GM18907 (cell line): Measurements from ENCODE around the gene DCDC2C.

Experiments used
- ATAC-seq: cut with Tn5 transposase; IDR thresholded peaks from one replicate; pipeline ENCODE4 v1.9.1; 2021; ENCODE audit warnings: mild to moderate bottlenecking, moderate library complexity; ENCODE audit not compliant: unreplicated experiment

Gene DCDC2C

GRCh38 chr2:3742743-3743508 is 39.6 kb downstream of the DCDC2C start:
- ATAC-seq, result no peak

- ATAC-seq, result no peak
Measured at GRCh38 chr2:3743951-3744555, 40.7 kb downstream of the DCDC2C start.

- no peak for ATAC-seq
Measured at GRCh38 chr2:3745920-3746319, 42.5 kb downstream of the DCDC2C start.

DNA sequence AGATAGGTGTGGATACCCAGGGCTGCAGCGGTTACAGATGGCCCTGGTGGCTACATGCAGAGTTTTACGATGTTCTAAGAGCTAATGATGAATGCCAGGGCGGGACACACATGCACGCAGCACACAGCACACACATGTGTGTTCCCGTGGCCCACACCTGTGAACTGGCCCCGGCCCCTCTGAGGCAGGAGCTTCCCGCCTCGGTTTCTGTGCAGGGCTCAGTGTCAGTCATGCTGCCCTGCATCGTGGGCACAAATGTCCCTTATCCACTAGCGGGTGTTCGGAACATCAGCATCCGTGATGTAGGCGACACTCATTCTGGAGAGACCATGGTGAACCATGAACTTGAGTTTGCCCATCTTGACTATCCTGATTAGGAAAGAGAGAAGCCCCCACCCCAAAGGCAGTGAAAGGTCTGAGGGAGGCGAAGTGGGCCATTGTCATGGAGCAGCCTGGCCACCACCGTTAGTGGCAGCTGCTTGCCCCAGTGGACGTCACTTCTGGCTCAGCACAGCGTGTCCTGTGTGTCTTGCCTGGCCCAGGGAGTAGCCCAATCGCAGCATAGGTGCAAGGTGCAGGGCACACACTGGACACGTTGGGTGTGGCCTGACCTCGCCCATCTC is 43.8 kb downstream of the DCDC2C start:
- ATAC-seq, result no peak

DNA sequence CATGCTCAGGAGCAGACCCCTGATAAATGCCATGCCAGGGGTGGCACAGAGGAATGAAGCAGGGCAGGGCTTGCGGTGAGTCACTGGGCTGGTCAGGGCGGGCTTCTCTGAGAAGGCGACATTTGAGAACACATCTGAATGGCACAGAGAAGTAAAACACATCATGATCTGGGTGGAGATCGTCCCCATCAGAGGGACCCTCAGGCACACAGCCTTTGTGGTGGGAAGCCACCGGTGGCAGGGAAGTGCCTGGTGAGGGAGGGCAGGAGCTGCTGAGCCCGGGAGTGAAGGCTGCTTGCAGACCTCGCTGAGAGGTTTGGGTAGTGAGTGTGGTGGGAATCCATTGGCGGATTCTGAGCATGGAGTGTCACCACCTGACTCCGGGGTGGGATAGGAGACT is 44.5 kb downstream of the DCDC2C start:
- no peak for ATAC-seq

DNA sequence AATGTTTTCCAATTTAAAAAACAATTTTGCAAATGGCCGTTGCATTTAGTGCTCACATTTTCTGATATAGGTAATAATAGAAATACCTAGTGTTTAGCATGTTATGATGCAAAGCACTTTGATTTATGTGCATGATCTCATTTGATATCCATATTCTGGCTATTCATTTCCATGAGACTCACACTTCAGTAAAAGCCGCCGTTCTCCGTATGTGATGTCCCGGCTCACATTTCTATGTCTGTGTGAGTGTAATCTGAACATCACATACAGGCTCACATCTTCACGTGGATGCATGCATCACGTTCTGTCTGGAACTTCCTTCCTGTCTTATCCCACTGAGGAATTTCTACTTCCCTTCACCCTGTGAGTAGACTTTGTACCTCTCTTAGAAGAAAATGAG is 45.8 kb downstream of the DCDC2C start:
- no peak for ATAC-seq

GRCh38 chr2:3751251-3751650 is 47.9 kb downstream of the DCDC2C start:
- no peak for ATAC-seq

- ATAC-seq, result no peak
Measured at GRCh38 chr2:3751806-3752205, 48.4 kb downstream of the DCDC2C start.

GRCh38 chr2:3752376-3752775 is 49.0 kb downstream of the DCDC2C start:
- ATAC-seq, result no peak

GRCh38 chr2:3753561-3753960 is 50.2 kb downstream of the DCDC2C start:
- ATAC-seq, result no peak

GRCh38 chr2:3754280-3754679 is 50.9 kb downstream of the DCDC2C start:
- ATAC-seq, result no peak

- ATAC-seq, result no peak
Measured at GRCh38 chr2:3754795-3755194, 51.4 kb downstream of the DCDC2C start.

DNA sequence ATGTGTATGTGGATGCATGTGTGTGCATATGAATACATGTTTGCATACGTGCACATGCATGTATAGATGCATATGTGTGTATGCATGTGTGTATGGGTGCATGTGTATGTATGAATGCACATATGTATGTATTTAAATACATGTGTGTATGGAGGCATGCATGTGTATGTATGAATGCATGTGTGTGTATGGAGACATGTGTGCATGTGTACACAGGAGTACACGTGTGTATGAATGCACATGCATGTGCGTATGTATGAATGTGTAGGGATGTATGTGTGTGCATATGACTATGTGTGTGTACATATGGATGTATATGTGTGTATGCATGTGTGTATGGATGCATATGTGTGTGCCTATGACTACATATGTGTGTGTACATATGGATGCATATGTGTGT is 51.9 kb downstream of the DCDC2C start:
- no peak for ATAC-seq

DNA sequence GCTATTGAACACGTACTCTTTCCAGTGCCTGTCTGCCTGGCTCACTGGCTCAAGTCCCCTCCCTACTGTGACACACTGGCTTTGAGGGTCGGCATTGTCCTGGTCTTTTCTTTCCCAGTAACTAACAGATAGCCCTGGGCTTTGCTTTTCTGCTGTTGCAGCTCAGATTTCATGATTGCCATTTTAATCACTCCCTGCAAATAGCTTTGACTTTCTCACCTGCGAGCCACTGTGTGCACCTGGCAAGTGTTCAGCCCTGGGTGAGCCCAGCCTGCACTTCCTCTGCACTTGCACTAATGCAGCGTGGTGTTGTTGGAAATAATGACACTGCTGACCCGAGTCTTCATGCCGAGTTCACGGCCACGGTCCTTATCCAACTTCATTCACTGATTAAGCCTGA is 52.9 kb downstream of the DCDC2C start:
- no peak for ATAC-seq

DNA sequence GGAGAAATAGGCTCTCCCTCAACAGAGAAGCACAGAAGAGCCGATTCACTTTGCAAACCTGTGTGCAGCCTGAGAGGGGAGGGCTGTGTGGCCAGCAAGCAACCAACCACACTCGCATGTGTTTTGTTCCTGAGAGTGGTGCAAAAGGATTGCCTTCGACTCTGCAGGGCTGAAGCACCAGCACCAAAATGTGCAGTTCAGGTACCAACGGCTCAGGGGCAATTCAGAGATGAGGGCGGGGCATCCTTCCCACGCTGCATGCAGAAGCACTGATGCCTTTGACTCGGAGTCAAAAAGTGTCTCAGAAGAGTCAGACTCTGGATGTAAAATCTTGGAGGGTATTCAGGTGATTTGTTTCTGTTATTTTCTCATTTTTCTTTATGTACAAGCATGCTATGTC is 55.5 kb downstream of the DCDC2C start:
- ATAC-seq, result no peak

DNA sequence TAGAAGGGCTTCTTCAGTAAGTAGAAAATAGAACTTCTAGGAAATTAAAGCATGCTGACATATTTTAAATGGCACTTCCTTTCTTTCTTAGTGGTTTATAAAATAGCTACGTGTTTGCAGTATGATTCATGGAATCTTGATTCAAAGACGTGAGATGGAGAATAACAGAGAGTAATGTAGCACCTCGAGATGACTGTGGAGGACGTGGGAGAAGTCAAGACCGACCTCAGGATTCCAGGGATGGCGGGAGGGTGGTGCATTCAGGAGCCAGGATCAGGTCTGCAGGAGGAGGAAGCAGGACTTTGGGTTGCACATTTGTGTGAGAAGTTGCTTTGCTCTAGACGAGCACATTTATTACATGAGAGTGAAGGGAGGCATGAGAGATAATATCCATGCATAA is 56.0 kb downstream of the DCDC2C start:
- no peak for ATAC-seq

DNA sequence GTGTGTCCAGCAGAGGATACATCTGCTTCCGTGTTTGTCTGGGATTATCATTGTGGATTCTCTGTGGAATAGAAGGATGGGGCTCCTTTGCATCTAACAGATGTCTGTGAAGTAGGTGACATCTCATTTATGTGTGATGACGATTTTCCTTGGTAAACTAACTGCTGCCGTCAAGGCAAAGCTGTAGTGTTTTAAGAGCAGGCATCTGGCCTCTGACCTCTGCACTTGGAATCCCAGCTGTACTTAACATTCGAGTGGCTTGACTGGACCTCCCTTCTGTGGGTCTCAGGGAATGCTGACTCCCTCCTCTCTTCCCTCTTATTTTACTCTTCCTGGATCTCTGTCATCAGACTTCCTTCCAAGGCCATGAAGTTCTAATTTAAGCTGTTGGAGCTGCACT is 56.4 kb downstream of the DCDC2C start:
- no peak for ATAC-seq

- ATAC-seq, result no peak
Measured at GRCh38 chr2:3761272-3761671, 57.9 kb downstream of the DCDC2C start.

DNA sequence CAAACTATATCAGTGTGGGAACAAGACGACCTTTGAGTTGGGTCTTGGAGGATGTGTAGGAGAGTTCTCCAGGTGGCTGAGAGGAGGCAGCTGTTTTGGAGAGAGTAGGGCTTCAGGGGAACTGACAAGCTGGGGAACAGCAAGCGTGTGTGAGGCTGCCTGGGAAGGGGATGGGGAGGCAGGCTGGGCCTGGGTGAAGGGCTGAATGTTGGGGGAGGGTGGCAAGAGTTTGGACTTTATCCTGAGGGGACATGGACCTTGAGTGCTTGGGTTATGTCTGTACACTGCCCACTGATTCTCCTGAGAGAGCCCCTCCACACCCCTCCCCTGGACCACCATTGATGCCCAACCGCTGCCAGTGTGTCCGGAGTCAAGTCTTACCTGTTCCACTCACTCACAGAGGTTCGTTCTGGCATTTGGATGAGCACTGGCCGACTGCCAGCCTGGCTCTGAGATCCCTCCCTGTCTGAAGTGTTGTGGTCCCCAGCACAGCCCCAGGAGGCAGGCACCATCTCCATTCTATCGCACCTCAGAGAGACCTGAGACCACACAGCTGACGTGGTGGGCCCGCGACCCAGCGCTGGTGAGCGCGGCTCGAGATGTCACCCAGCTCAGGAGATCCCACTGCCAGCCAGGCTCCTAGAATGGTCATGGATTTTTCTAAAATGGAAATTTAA is 59.5 kb downstream of the DCDC2C start:
- no peak for ATAC-seq

GRCh38 chr2:3766824-3767223 is 63.4 kb downstream of the DCDC2C start:
- ATAC-seq, result no peak

DNA sequence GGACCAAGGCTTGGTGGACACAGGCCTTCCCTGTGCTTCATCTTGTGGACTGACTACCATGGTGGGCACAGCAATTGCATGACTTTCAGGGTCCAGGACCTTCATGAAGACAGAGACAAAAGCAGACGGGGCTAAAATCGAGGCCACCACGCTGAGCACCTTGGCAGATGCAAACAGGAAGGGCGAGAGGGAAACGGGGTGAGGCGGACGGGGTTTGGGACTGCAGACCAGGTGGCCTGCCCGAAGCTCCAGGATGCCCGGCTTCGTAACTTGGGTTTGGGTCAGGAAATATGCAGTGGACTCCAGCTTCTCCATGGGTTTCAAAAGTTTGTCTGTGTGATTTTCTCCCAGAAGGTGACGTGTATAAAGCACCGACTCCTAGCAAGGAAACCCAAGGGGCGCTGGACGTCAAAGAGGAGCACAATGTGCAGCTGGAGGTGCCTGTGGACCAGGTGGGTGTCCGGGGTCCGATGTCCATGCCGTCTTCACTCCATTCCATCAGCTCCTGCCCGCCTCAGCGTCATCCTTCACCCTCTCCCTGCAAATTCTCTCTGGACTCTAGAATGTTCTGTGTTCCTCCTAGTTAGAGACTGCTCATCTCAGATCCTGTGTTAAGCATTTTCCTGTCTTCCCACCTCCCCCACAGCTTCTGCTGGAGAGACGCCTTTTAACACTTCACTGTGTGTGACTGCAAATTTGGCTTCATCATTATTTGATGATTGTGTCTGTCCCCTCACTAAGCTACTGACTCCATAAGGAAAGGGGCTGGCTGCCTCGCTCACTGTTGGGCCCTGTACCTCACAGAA is 65.8 kb downstream of the DCDC2C start:
- no peak for ATAC-seq
